ENCODE measurements around the gene KIF12.

Gene KIF12

GRCh38 chr9:114071197-114071795 lies 27.8 kb downstream of the KIF12 start:
- DNase-seq, result no peak
- WGBS, result 82% methylated on average over 7 of the region's 7 CpGs
- H3K4me2 ChIP-seq (ENCODE audit: low read length, poor library complexity, severe bottlenecking), result no peak overlapping the region

GRCh38 chr9:114070188-114071103 lies 28.6 kb downstream of the KIF12 start:
- Histone ChIP-seq H4K91ac (ENCODE audit: low read length) (no peak overlapping the region), H2AK5ac (ENCODE audit: low read length, severe bottlenecking) (no peak overlapping the region), H3K18ac (ENCODE audit: low read depth in 1 of 2, low read length in 2 of 2) (no peak overlapping the region)

More at GRCh38 chr9:114071197-114071795, 27.8 kb downstream of the KIF12 start:
- no peaks in the 10 kb centered on the region for H3K9me3 ChIP-seq (ENCODE audit: control insufficient read depth, low read length)
- H2AK5ac ChIP-seq (ENCODE audit: low read length, severe bottlenecking), result no peak overlapping the region
- no peak overlapping the region for H3K4ac ChIP-seq (ENCODE audit: low read depth in 1 of 2, low read length in 2 of 2)
- H2BK12ac ChIP-seq (ENCODE audit: low read length in 2 of 2), result no peak overlapping the region
- H4K8ac ChIP-seq (ENCODE audit: low read length), result no peak overlapping the region
- H3K4me1 ChIP-seq (ENCODE audit: control insufficient read depth, insufficient read depth, low read depth, low read length), result peaks cover 6% of the 10 kb centered on the region
- no peak overlapping the region for H3K23ac ChIP-seq (ENCODE audit: low read length in 2 of 2)
- peaks cover 3 to 40% of the 10 kb centered on the region in 2 experiments for H3K27me3 ChIP-seq (ENCODE audit: control insufficient read depth in 1 of 2, insufficient read depth in 1 of 2, low read length in 2 of 2)
- H2BK120ac ChIP-seq (ENCODE audit: low read depth, low read length), result no peak overlapping the region
- H2BK15ac ChIP-seq (ENCODE audit: low read depth, poor library complexity, severe bottlenecking), result no peak overlapping the region
- no peak overlapping the region for H2AFZ ChIP-seq (ENCODE audit: low read depth, low read length)
- no peaks in the 10 kb centered on the region for H3K79me1 ChIP-seq (replicated peaks; ENCODE audit: low read length, poor library complexity, severe bottlenecking)
- no peak overlapping the region for H2BK5ac ChIP-seq (ENCODE audit: low read depth, low read length, poor library complexity, severe bottlenecking)
- no peak overlapping the region for H3K14ac ChIP-seq (ENCODE audit: low read length in 2 of 2)
- no peak overlapping the region for H3K9ac ChIP-seq (ENCODE audit: low read length)
- H3K18ac ChIP-seq (ENCODE audit: low read depth in 1 of 2, low read length in 2 of 2), result no peak overlapping the region
- no peak overlapping the region for H3K4me3 ChIP-seq (ENCODE audit: insufficient read depth in 1 of 2, low read depth in 1 of 2, low read length in 2 of 2)
- no peaks in the 10 kb centered on the region for H3K36me3 ChIP-seq (ENCODE audit: control insufficient read depth in 1 of 2, insufficient read depth in 2 of 2, low read depth in 1 of 2, low read length in 2 of 2)
- H3K27ac ChIP-seq (ENCODE audit: low read length, poor library complexity, severe bottlenecking), result no peak overlapping the region
- no peak overlapping the region for H4K91ac ChIP-seq (ENCODE audit: low read length)

GRCh38 chr9:114069476-114070187 lies 29.5 kb downstream of the KIF12 start:
- peaks cover 5 to 30% of the 10 kb centered on the region in 2 experiments for H3K27me3 ChIP-seq (ENCODE audit: control insufficient read depth in 1 of 2, insufficient read depth in 1 of 2, low read length in 2 of 2)
- no peak for DNase-seq
- H3K9me3 ChIP-seq (ENCODE audit: control insufficient read depth, low read length), result no peaks in the 10 kb centered on the region
- H2AK5ac ChIP-seq (ENCODE audit: low read length, severe bottlenecking), result no peak overlapping the region
- H3K36me3 ChIP-seq (ENCODE audit: control insufficient read depth in 1 of 2, insufficient read depth in 2 of 2, low read depth in 1 of 2, low read length in 2 of 2), result no peaks in the 10 kb centered on the region
- no peak overlapping the region for H4K8ac ChIP-seq (ENCODE audit: low read length)
- H3K9ac ChIP-seq (ENCODE audit: low read length), result no peak overlapping the region
- H3K23ac ChIP-seq (ENCODE audit: low read length in 2 of 2), result no peak overlapping the region
- no peak overlapping the region for H3K4me3 ChIP-seq (ENCODE audit: insufficient read depth in 1 of 2, low read depth in 1 of 2, low read length in 2 of 2)
- H3K27ac ChIP-seq (ENCODE audit: low read length, poor library complexity, severe bottlenecking), result no peak overlapping the region
- no peak overlapping the region for H2BK5ac ChIP-seq (ENCODE audit: low read depth, low read length, poor library complexity, severe bottlenecking)
- no peak overlapping the region for H2BK120ac ChIP-seq (ENCODE audit: low read depth, low read length)
- H3K4me1 ChIP-seq (ENCODE audit: control insufficient read depth, insufficient read depth, low read depth, low read length), result peaks cover 6% of the 10 kb centered on the region
- 84% methylated on average over 8 of the region's 9 CpGs for WGBS
- no peak overlapping the region for H2BK12ac ChIP-seq (ENCODE audit: low read length in 2 of 2)
- no peaks in the 10 kb centered on the region for H3K79me1 ChIP-seq (replicated peaks; ENCODE audit: low read length, poor library complexity, severe bottlenecking)
- no peak overlapping the region for H2BK15ac ChIP-seq (ENCODE audit: low read depth, poor library complexity, severe bottlenecking)
- H3K14ac ChIP-seq (ENCODE audit: low read length in 2 of 2), result peak overlapping the region in 1 of 2 experiments; percentile 30
- H4K91ac ChIP-seq (ENCODE audit: low read length), result no peak overlapping the region
- H3K4ac ChIP-seq (ENCODE audit: low read depth in 1 of 2, low read length in 2 of 2), result no peak overlapping the region
- no peak overlapping the region for H2AFZ ChIP-seq (ENCODE audit: low read depth, low read length)
- H3K18ac ChIP-seq (ENCODE audit: low read depth in 1 of 2, low read length in 2 of 2), result no peak overlapping the region
- H3K4me2 ChIP-seq (ENCODE audit: low read length, poor library complexity, severe bottlenecking), result no peak overlapping the region

More at GRCh38 chr9:114070188-114071103, 28.6 kb downstream of the KIF12 start:
- Histone ChIP-seq H3K9me3 (ENCODE audit: control insufficient read depth, low read length) (no peaks in the 10 kb centered on the region), H3K79me1 (replicated peaks; ENCODE audit: low read length, poor library complexity, severe bottlenecking) (no peaks in the 10 kb centered on the region), H3K9ac (ENCODE audit: low read length) (no peak overlapping the region), H3K4me1 (ENCODE audit: control insufficient read depth, insufficient read depth, low read depth, low read length) (peaks cover 6% of the 10 kb centered on the region), H3K4me3 (ENCODE audit: insufficient read depth in 1 of 2, low read depth in 1 of 2, low read length in 2 of 2) (no peak overlapping the region), H2BK5ac (ENCODE audit: low read depth, low read length, poor library complexity, severe bottlenecking) (no peak overlapping the region), H3K27me3 (ENCODE audit: control insufficient read depth in 1 of 2, insufficient read depth in 1 of 2, low read length in 2 of 2) (peaks cover 5 to 39% of the 10 kb centered on the region in 2 experiments), H2BK120ac (ENCODE audit: low read depth, low read length) (no peak overlapping the region), H2BK15ac (ENCODE audit: low read depth, poor library complexity, severe bottlenecking) (no peak overlapping the region), H4K8ac (ENCODE audit: low read length) (no peak overlapping the region), H2AFZ (ENCODE audit: low read depth, low read length) (no peak overlapping the region), H3K4ac (ENCODE audit: low read depth in 1 of 2, low read length in 2 of 2) (no peak overlapping the region), H2BK12ac (ENCODE audit: low read length in 2 of 2) (no peak overlapping the region), H3K36me3 (ENCODE audit: control insufficient read depth in 1 of 2, insufficient read depth in 2 of 2, low read depth in 1 of 2, low read length in 2 of 2) (no peaks in the 10 kb centered on the region), H3K14ac (ENCODE audit: low read length in 2 of 2) (peak overlapping the region in 1 of 2 experiments; percentile 30), H3K4me2 (ENCODE audit: low read length, poor library complexity, severe bottlenecking) (no peak overlapping the region), H3K23ac (ENCODE audit: low read length in 2 of 2) (no peak overlapping the region), H3K27ac (ENCODE audit: low read length, poor library complexity, severe bottlenecking) (no peak overlapping the region)
- DNase-seq, result no peak
- WGBS, result 86% methylated on average over 17 of the region's 17 CpGs

GRCh38 chr9:114065304-114065703 lies 33.8 kb downstream of the KIF12 start:
- Histone ChIP-seq H2BK15ac (ENCODE audit: low read depth, poor library complexity, severe bottlenecking) (no peak overlapping the region), H3K9me3 (ENCODE audit: control insufficient read depth, low read length) (peaks cover 3% of the 10 kb centered on the region), H3K4me1 (ENCODE audit: control insufficient read depth, insufficient read depth, low read depth, low read length) (peaks cover 1% of the 10 kb centered on the region), H2BK12ac (ENCODE audit: low read length in 2 of 2) (no peak overlapping the region), H3K4ac (ENCODE audit: low read depth in 1 of 2, low read length in 2 of 2) (no peak overlapping the region), H4K91ac (ENCODE audit: low read length) (no peak overlapping the region), H3K27ac (ENCODE audit: low read length, poor library complexity, severe bottlenecking) (no peak overlapping the region), H2BK120ac (ENCODE audit: low read depth, low read length) (no peak overlapping the region), H3K18ac (ENCODE audit: low read depth in 1 of 2, low read length in 2 of 2) (no peak overlapping the region), H3K23ac (ENCODE audit: low read length in 2 of 2) (no peak overlapping the region), H3K4me3 (ENCODE audit: insufficient read depth in 1 of 2, low read depth in 1 of 2, low read length in 2 of 2) (no peak overlapping the region), H3K14ac (ENCODE audit: low read length in 2 of 2) (no peak overlapping the region), H3K79me1 (replicated peaks; ENCODE audit: low read length, poor library complexity, severe bottlenecking) (no peaks in the 10 kb centered on the region), H3K36me3 (ENCODE audit: control insufficient read depth in 1 of 2, insufficient read depth in 2 of 2, low read depth in 1 of 2, low read length in 2 of 2) (no peaks in the 10 kb centered on the region), H3K9ac (ENCODE audit: low read length) (no peak overlapping the region), H2AK5ac (ENCODE audit: low read length, severe bottlenecking) (no peak overlapping the region), H2BK5ac (ENCODE audit: low read depth, low read length, poor library complexity, severe bottlenecking) (no peak overlapping the region), H4K8ac (ENCODE audit: low read length) (no peak overlapping the region), H3K4me2 (ENCODE audit: low read length, poor library complexity, severe bottlenecking) (no peak overlapping the region), H2AFZ (ENCODE audit: low read depth, low read length) (no peak overlapping the region), H3K27me3 (ENCODE audit: control insufficient read depth in 1 of 2, insufficient read depth in 1 of 2, low read length in 2 of 2) (peaks cover 9 to 37% of the 10 kb centered on the region in 2 experiments)
- no peak for DNase-seq
- 90% methylated on average over 7 of the region's 8 CpGs for WGBS

Data from mesenchymal stem cell (in vitro differentiated cells and primary cell).